Neural cell (in vitro differentiated cells): ENCODE results near the gene ZC3H7B.

ENCODE experiments used
- SMC3 ChIP-seq: fragments of 450-650 bp; conservative IDR thresholded peaks from 2 replicates; pipeline ENCODE4 v1.6.1; 2014; ENCODE audit warnings: antibody characterized with exemption, mild to moderate bottlenecking, moderate library complexity; ENCODE audit not compliant: poor library complexity
- TF ChIP-seq, protein P1 (sequence below): fragments of 450-650 bp; IDR thresholded peaks from 2 replicates; pipeline ENCODE4 v1.5.1; 2014; ENCODE audit warnings: antibody characterized with exemption, mild to moderate bottlenecking, moderate library complexity; ENCODE audit not compliant: poor library complexity, severe bottlenecking

DNA sequence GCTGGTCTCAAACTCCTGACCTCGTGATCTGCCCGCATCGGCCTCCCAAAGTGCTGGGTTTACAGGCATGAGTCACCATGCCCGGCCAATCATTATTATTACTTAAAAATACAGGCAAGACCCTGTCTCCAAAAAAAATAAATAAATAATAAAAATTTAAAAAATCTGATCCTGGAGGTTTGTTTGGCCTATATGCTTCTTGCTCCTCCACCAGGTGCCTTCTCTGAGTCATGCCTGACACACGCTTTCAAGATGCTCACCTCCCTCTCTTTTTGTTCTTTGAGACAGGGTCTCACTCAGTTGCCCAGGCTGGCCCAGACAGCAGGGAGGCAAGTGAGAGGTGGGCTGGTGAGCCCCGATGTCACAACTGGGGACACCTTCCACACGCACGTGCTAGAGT, 13.5 kb downstream of the ZC3H7B start:
- TF ChIP-seq, protein P1, sequence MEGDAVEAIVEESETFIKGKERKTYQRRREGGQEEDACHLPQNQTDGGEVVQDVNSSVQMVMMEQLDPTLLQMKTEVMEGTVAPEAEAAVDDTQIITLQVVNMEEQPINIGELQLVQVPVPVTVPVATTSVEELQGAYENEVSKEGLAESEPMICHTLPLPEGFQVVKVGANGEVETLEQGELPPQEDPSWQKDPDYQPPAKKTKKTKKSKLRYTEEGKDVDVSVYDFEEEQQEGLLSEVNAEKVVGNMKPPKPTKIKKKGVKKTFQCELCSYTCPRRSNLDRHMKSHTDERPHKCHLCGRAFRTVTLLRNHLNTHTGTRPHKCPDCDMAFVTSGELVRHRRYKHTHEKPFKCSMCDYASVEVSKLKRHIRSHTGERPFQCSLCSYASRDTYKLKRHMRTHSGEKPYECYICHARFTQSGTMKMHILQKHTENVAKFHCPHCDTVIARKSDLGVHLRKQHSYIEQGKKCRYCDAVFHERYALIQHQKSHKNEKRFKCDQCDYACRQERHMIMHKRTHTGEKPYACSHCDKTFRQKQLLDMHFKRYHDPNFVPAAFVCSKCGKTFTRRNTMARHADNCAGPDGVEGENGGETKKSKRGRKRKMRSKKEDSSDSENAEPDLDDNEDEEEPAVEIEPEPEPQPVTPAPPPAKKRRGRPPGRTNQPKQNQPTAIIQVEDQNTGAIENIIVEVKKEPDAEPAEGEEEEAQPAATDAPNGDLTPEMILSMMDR = no peak
- no peak for TF ChIP-seq SMC3
